ENCODE results near the gene SHISA6.

The SHISA6 gene

DNA sequence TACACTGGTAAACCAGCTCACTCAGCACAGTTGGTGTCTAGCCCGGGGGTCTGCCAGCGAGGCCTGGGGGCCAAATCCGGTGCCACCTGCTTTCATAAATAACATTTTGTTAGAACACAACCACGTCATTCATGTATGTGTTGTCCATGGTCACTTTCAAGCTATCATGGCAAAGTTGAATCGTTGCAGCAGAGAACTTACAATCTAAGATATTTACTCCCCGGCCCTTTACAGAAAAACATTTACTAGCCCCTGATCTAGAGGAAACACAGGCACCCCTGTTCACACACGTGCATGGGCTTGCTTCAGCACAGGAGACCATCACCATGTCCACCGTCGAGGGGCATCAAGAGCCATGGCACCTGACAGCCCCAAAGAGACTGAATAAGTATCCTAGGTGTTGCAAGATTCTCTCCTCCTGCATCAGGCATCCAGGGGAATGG is 245.9 kb downstream of the SHISA6 start:
- no peak for DNase-seq
- Histone ChIP-seq H2BK5ac (ENCODE audit: low read length) (no peak overlapping the region), H3K27me3 (ENCODE audit: insufficient read depth, low read length, poor library complexity) (no peaks in the 10 kb centered on the region), H2BK15ac (replicated peaks; ENCODE audit: low read depth) (no peak overlapping the region), H3K56ac (ENCODE audit: low read length) (peak overlapping the region; percentile 17), H3K36me3 (ENCODE audit: control insufficient read depth, insufficient read depth, low read length) (no peaks in the 10 kb centered on the region), H3K9ac (ENCODE audit: low read length) (no peak overlapping the region), H3K23ac (ENCODE audit: low read length) (no peak overlapping the region), H2AK5ac (ENCODE audit: low read length) (no peak overlapping the region), H3K4ac (ENCODE audit: low read depth, low read length) (no peak overlapping the region), H2BK120ac (ENCODE audit: low read depth, low read length) (no peak overlapping the region), H4K8ac (ENCODE audit: low read depth, low read length) (no peak overlapping the region), H4K5ac (ENCODE audit: low read length) (no peak overlapping the region), H3K79me2 (ENCODE audit: control insufficient read depth, insufficient read depth, low read length) (no peaks in the 10 kb centered on the region), H3K4me1 (ENCODE audit: control insufficient read depth, low read depth, low read length) (peaks cover 3% of the 10 kb centered on the region), H3K27ac (ENCODE audit: low read depth, low read length) (no peak overlapping the region), H3K4me2 (ENCODE audit: low read length) (no peak overlapping the region), H3K18ac (ENCODE audit: low read length) (no peak overlapping the region), H3K4me3 (ENCODE audit: low read length) (no peak overlapping the region), H3K79me1 (ENCODE audit: low read length) (no peaks in the 10 kb centered on the region)
- no CpG with 5 or more reads among the region's 9 CpGs for WGBS (ENCODE audit: extremely low coverage, insufficient coverage, low lambda C conversion rate)

- no CpG with 5 or more reads among the region's 2 CpGs for WGBS (ENCODE audit: extremely low coverage, insufficient coverage, low lambda C conversion rate)
- no peak overlapping the region for H2BK120ac ChIP-seq (ENCODE audit: low read depth, low read length)
- H2BK15ac ChIP-seq (replicated peaks; ENCODE audit: low read depth): no peak overlapping the region
- H4K8ac ChIP-seq (ENCODE audit: low read depth, low read length): no peak overlapping the region
- H3K9ac ChIP-seq (ENCODE audit: low read length): no peak overlapping the region
- H3K4me3 ChIP-seq (ENCODE audit: low read length): no peak overlapping the region
- H3K36me3 ChIP-seq (ENCODE audit: control insufficient read depth, insufficient read depth, low read length): no peaks in the 10 kb centered on the region
- H3K79me1 ChIP-seq (ENCODE audit: low read length): no peaks in the 10 kb centered on the region
- no peaks in the 10 kb centered on the region for H3K79me2 ChIP-seq (ENCODE audit: control insufficient read depth, insufficient read depth, low read length)
- no peaks in the 10 kb centered on the region for H3K27me3 ChIP-seq (ENCODE audit: insufficient read depth, low read length, poor library complexity)
- no peak overlapping the region for H2BK5ac ChIP-seq (ENCODE audit: low read length)
- no peak overlapping the region for H3K27ac ChIP-seq (ENCODE audit: low read depth, low read length)
- H3K23ac ChIP-seq (ENCODE audit: low read length): no peak overlapping the region
- no peak overlapping the region for H3K18ac ChIP-seq (ENCODE audit: low read length)
- H3K4ac ChIP-seq (ENCODE audit: low read depth, low read length): no peak overlapping the region
- H3K4me1 ChIP-seq (ENCODE audit: control insufficient read depth, low read depth, low read length): peaks cover 3% of the 10 kb centered on the region
- H3K4me2 ChIP-seq (ENCODE audit: low read length): no peak overlapping the region
- no peak overlapping the region for H3K56ac ChIP-seq (ENCODE audit: low read length)
- no peak overlapping the region for H4K5ac ChIP-seq (ENCODE audit: low read length)
- peak; percentile 76 for DNase-seq
- H2AK5ac ChIP-seq (ENCODE audit: low read length): no peak overlapping the region
Measured at GRCh38 chr17:11487469-11487868, 246.5 kb downstream of the SHISA6 start.

DNA sequence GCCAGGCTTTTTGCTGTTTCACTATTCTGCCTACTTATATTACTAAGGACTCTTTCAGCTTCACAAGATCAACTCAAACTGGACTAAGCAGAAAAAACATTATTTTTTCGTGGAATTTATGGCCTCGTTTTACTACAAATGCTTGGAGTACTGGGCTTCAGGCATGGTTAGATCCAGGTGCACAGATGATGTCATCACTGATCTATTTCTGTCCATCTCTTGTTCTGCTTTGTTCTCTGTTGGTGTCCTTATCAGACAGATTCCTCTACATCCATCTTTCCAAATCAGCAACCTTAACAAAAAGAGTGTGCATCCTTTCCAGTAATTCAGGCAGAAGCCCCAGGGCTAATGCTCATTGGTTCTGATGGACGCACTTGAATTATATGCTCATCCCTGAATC is 247.4 kb downstream of the SHISA6 start:
- Histone ChIP-seq H2BK120ac (ENCODE audit: low read depth, low read length) (no peak overlapping the region), H2AK5ac (ENCODE audit: low read length) (no peak overlapping the region), H3K4me1 (ENCODE audit: control insufficient read depth, low read depth, low read length) (peaks cover 3% of the 10 kb centered on the region), H3K79me1 (ENCODE audit: low read length) (no peaks in the 10 kb centered on the region), H3K27ac (ENCODE audit: low read depth, low read length) (no peak overlapping the region), H4K5ac (ENCODE audit: low read length) (no peak overlapping the region), H3K79me2 (ENCODE audit: control insufficient read depth, insufficient read depth, low read length) (no peaks in the 10 kb centered on the region), H3K56ac (ENCODE audit: low read length) (no peak overlapping the region), H3K4me3 (ENCODE audit: low read length) (no peak overlapping the region), H3K36me3 (ENCODE audit: control insufficient read depth, insufficient read depth, low read length) (no peaks in the 10 kb centered on the region), H3K23ac (ENCODE audit: low read length) (no peak overlapping the region), H3K4ac (ENCODE audit: low read depth, low read length) (no peak overlapping the region), H3K18ac (ENCODE audit: low read length) (no peak overlapping the region), H3K4me2 (ENCODE audit: low read length) (no peak overlapping the region), H2BK5ac (ENCODE audit: low read length) (no peak overlapping the region), H4K8ac (ENCODE audit: low read depth, low read length) (no peak overlapping the region), H2BK15ac (replicated peaks; ENCODE audit: low read depth) (no peak overlapping the region), H3K27me3 (ENCODE audit: insufficient read depth, low read length, poor library complexity) (no peaks in the 10 kb centered on the region), H3K9ac (ENCODE audit: low read length) (no peak overlapping the region)
- no CpG with 5 or more reads among the region's 3 CpGs for WGBS (ENCODE audit: extremely low coverage, insufficient coverage, low lambda C conversion rate)
- DNase-seq: no peak

DNA sequence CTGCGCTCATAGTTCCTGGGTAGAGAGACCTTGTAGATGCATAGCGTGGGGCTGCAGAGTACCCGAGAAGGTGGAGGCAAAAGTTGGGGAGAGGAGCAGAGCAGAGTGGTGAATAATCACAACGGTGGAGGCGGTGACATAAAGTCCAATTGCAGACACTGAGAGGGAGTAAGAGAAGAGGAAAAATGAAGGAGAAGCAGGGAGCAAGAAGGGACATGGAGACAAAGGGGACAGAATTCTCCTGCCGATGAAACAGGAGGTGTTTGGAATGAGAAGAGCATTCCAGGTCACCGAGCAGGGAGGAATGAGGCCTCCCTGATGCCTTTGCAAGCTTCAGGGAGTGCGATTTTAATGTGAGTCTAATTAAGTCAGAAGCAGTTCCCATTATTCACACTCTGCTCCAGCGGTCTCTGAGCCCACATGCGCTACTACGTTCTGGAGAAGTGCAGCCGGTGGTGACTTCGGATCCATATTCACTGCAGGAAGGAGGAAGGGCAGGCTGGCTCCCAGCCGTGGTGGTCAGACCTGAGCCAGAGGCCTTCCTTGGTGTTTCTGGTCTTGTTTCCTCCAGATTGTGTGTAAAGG is 249.2 kb downstream of the SHISA6 start:
- Histone ChIP-seq H3K9ac (ENCODE audit: low read length) (no peak overlapping the region), H4K8ac (ENCODE audit: low read depth, low read length) (no peak overlapping the region), H3K79me1 (ENCODE audit: low read length) (no peaks in the 10 kb centered on the region), H3K18ac (ENCODE audit: low read length) (no peak overlapping the region), H3K4me1 (ENCODE audit: control insufficient read depth, low read depth, low read length) (peaks cover 5% of the 10 kb centered on the region), H4K5ac (ENCODE audit: low read length) (no peak overlapping the region), H3K79me2 (ENCODE audit: control insufficient read depth, insufficient read depth, low read length) (no peaks in the 10 kb centered on the region), H3K23ac (ENCODE audit: low read length) (peak overlapping the region; percentile 69), H3K36me3 (ENCODE audit: control insufficient read depth, insufficient read depth, low read length) (no peaks in the 10 kb centered on the region), H3K4me3 (ENCODE audit: low read length) (no peak overlapping the region), H2BK15ac (replicated peaks; ENCODE audit: low read depth) (no peak overlapping the region), H2AK5ac (ENCODE audit: low read length) (no peak overlapping the region), H3K27ac (ENCODE audit: low read depth, low read length) (no peak overlapping the region), H3K56ac (ENCODE audit: low read length) (peak overlapping the region; percentile 35), H3K4ac (ENCODE audit: low read depth, low read length) (no peak overlapping the region), H2BK5ac (ENCODE audit: low read length) (no peak overlapping the region), H2BK120ac (ENCODE audit: low read depth, low read length) (no peak overlapping the region), H3K4me2 (ENCODE audit: low read length) (no peak overlapping the region), H3K27me3 (ENCODE audit: insufficient read depth, low read length, poor library complexity) (no peaks in the 10 kb centered on the region)
- no peak for DNase-seq
- WGBS (ENCODE audit: extremely low coverage, insufficient coverage, low lambda C conversion rate): no CpG with 5 or more reads among the region's 14 CpGs

DNA sequence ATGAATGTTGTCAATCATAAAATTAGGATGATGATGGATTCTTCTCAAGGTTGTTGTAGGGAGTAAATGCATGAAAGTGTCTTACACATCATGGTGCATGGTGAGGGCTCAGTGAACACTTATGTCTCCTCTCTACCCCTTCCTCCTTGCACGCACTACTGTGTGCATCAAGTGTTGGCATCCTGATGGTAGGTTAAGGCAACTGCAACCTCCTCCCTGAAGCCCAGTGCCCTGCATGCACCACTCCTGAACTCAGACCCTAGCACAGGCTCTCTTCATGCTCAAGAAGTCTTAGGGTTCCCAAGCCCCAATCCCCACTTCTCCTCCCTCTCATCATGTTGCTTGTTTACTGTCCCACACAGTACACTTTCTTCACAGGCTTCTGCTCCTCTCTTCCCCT is 251.5 kb downstream of the SHISA6 start:
- H3K27ac ChIP-seq (ENCODE audit: low read depth, low read length): no peak overlapping the region
- H3K79me2 ChIP-seq (ENCODE audit: control insufficient read depth, insufficient read depth, low read length): no peaks in the 10 kb centered on the region
- H2BK5ac ChIP-seq (ENCODE audit: low read length): no peak overlapping the region
- no peak for DNase-seq
- no peaks in the 10 kb centered on the region for H3K36me3 ChIP-seq (ENCODE audit: control insufficient read depth, insufficient read depth, low read length)
- H4K5ac ChIP-seq (ENCODE audit: low read length): no peak overlapping the region
- no peak overlapping the region for H3K4me2 ChIP-seq (ENCODE audit: low read length)
- no peaks in the 10 kb centered on the region for H3K27me3 ChIP-seq (ENCODE audit: insufficient read depth, low read length, poor library complexity)
- no peak overlapping the region for H2BK120ac ChIP-seq (ENCODE audit: low read depth, low read length)
- H3K23ac ChIP-seq (ENCODE audit: low read length): no peak overlapping the region
- H4K8ac ChIP-seq (ENCODE audit: low read depth, low read length): no peak overlapping the region
- H2BK15ac ChIP-seq (replicated peaks; ENCODE audit: low read depth): no peak overlapping the region
- H3K79me1 ChIP-seq (ENCODE audit: low read length): no peaks in the 10 kb centered on the region
- H3K9ac ChIP-seq (ENCODE audit: low read length): no peak overlapping the region
- H3K4me3 ChIP-seq (ENCODE audit: low read length): no peak overlapping the region
- H3K18ac ChIP-seq (ENCODE audit: low read length): no peak overlapping the region
- H3K4me1 ChIP-seq (ENCODE audit: control insufficient read depth, low read depth, low read length): peaks cover 3% of the 10 kb centered on the region
- H3K56ac ChIP-seq (ENCODE audit: low read length): no peak overlapping the region
- H3K4ac ChIP-seq (ENCODE audit: low read depth, low read length): no peak overlapping the region
- H2AK5ac ChIP-seq (ENCODE audit: low read length): no peak overlapping the region
- no CpG with 5 or more reads among the region's 1 CpG for WGBS (ENCODE audit: extremely low coverage, insufficient coverage, low lambda C conversion rate)

- peak; percentile 86 for DNase-seq
- Histone ChIP-seq H3K4me3 (ENCODE audit: low read length) (no peak overlapping the region), H3K27me3 (ENCODE audit: insufficient read depth, low read length, poor library complexity) (no peaks in the 10 kb centered on the region)
Measured at GRCh38 chr17:11493936-11494335, 252.9 kb downstream of the SHISA6 start.

More at GRCh38 chr17:11493936-11494335, 252.9 kb downstream of the SHISA6 start:
- Histone ChIP-seq H3K18ac (ENCODE audit: low read length) (no peak overlapping the region), H3K4me2 (ENCODE audit: low read length) (no peak overlapping the region), H2BK15ac (replicated peaks; ENCODE audit: low read depth) (no peak overlapping the region), H2AK5ac (ENCODE audit: low read length) (no peak overlapping the region), H4K8ac (ENCODE audit: low read depth, low read length) (no peak overlapping the region), H3K56ac (ENCODE audit: low read length) (no peak overlapping the region), H3K27ac (ENCODE audit: low read depth, low read length) (no peak overlapping the region), H3K79me2 (ENCODE audit: control insufficient read depth, insufficient read depth, low read length) (no peaks in the 10 kb centered on the region), H3K23ac (ENCODE audit: low read length) (no peak overlapping the region), H3K4ac (ENCODE audit: low read depth, low read length) (no peak overlapping the region), H3K4me1 (ENCODE audit: control insufficient read depth, low read depth, low read length) (peaks cover 3% of the 10 kb centered on the region), H3K79me1 (ENCODE audit: low read length) (no peaks in the 10 kb centered on the region), H4K5ac (ENCODE audit: low read length) (no peak overlapping the region), H2BK120ac (ENCODE audit: low read depth, low read length) (no peak overlapping the region), H3K9ac (ENCODE audit: low read length) (no peak overlapping the region), H3K36me3 (ENCODE audit: control insufficient read depth, insufficient read depth, low read length) (no peaks in the 10 kb centered on the region), H2BK5ac (ENCODE audit: low read length) (no peak overlapping the region)
